Measurements from ENCODE around the gene TRH.

Gene TRH

DNA sequence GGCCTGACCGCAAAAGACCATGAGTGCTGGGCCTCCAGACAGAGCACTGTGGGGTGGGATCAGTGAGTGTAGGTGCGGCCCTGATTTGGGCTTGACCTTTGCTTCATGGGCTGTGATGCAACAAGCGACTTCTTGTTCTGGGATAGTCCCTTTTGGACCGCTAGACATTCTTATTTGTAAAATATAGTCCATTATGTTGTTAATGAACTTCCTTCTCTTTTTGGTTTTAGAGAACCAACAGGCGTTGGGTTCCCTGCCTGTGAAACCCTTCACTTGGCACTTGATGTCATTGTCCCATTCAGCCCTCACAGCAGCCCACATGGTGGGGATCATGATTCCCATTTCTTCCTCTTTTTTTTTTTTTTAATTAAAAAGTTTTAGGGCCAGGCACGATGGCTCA is 15.8 kb upstream of the TRH start:
- no peak overlapping the region for H3K4me3 ChIP-seq (ENCODE audit: low read length)
- no peak for DNase-seq (ENCODE audit: low read depth, low spot score)

DNA sequence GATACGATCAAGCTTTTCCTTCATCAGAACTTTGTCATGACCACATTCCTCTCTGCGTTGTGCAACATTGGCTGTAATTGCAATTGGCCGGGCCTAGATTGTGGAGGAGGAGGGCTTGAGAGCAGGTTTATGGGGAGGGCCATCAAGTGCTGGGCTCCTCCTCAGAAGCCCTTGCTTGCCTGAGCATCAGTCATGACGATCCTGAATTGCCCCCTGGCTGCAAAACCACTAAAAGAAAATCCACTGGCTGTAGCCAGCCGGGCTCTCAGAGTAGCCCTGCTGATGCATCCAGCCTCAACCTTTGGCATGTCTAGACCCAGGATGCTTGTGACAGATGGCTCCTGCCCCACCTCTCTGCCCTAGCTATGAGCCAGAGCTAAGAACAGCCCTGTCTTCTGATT is 13.4 kb upstream of the TRH start:
- DNase-seq (ENCODE audit: low read depth, low spot score) = no peak
- no peak overlapping the region for H3K4me3 ChIP-seq (ENCODE audit: low read length)

- DNase-seq (ENCODE audit: low read depth, low spot score) = no peak
- H3K4me3 ChIP-seq (ENCODE audit: low read length) = no peak overlapping the region
Measured at GRCh38 chr3:129962600-129962999, 11.9 kb upstream of the TRH start.

GRCh38 chr3:129965937-129966336 is 8.6 kb upstream of the TRH start:
- DNase-seq (ENCODE audit: low read depth, low spot score) = no peak
- no peak overlapping the region for H3K4me3 ChIP-seq (ENCODE audit: low read length)

DNA sequence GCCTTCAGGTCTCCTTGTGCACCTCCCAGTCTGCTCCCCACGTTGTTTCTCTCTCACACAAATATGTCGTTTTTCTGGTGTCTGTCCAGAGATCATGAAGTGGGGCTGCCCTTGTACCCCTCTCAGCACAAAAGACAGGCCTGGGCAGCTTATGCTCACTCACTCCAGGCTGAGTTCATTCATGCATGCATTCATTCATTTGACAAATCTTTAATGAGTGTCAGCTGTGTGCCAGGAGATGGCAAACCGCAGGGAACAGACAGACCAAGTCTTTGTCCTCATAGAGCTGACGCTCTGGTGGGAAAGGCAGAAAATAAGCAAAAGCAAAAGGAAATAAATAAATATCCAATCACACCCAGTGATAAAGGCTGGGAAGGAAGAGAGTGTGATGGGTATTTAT is 7.6 kb upstream of the TRH start:
- DNase-seq (ENCODE audit: low read depth, low spot score) = no peak
- H3K4me3 ChIP-seq (ENCODE audit: low read length) = no peak overlapping the region

DNA sequence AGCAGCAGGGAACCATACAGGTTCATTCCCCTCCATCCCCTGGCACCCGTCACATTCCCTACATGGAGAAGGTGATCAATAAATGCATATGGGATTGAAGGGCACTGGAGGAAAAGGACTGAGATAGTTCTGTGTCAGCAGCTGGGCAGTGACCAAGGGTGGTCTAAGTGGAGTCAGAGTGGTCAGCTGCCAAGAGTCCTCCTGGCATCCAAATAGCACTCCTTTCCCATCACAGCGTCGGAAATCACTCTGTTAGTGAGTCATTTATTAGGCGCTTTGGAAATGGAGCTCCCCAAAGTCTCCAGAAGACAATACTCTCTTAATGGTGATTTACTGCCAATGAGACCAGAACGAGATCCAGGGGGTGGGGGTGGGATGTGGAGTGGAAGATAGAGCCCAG is 6.8 kb upstream of the TRH start:
- H3K4me3 ChIP-seq (ENCODE audit: low read length) = no peak overlapping the region
- no peak for DNase-seq (ENCODE audit: low read depth, low spot score)

GRCh38 chr3:129971351-129972052 is 3.0 kb upstream of the TRH start:
- H3K4me3 ChIP-seq (ENCODE audit: low read length) = no peak overlapping the region
- no peak for DNase-seq (ENCODE audit: low read depth, low spot score)

DNA sequence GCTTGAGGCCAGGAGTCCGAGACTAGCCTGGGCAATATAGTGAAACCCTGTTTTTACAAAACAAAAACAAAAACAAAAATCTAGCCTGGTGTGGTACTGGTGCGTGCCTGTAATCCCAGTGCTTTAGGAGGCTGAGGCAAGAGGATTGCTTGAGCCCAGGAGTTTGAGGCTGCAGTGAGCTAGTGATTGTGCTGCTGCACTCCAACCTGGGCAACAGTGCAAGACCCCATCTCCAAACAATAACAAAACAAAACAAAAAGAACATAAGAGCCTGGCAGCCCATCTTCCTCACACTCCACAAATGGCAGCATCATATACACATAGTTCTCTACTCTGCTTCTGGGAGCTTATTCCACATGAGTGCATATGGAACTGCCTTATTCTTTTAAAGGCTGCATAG is 2.2 kb upstream of the TRH start:
- DNase-seq (ENCODE audit: low read depth, low spot score) = no peak
- no peak overlapping the region for H3K4me3 ChIP-seq (ENCODE audit: low read length)

DNA sequence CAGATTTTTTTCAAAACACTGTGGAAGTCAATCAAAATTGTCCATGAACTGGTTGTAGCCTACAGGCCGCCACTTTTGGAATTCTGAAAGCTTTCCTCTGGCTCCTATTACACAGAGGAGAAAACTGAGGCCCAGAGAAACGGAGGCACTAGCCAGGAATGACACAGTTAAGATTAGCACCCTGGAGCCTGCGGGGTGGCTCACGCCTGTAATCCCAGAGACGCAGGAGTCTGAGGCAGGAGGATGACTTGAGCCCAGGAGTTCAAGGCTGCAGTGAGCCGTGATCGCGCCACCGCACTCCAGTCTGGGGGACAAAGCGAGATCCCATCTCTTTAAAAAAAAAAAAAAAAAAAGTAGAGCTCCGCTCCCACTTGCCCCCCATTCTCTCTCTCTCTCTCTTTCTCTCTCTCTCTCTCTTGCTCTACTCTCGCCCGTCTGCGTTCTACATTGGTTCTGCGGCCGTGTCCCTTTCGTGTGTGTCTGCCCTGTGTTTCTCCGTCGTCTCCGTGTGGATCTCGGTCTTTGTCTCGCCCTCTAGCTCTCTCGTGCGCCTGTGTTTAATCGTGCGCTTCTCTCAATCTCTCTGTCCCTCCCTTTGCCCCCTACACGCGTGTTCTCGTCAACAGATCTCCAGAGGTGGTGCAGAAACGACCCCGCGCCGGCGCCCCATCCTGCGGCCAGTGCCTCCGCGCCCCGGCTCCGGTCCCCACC is 512 bp upstream of the TRH start:
- H3K4me3 ChIP-seq (ENCODE audit: low read length) = no peak overlapping the region
- no peak for DNase-seq (ENCODE audit: low read depth, low spot score)

DNA sequence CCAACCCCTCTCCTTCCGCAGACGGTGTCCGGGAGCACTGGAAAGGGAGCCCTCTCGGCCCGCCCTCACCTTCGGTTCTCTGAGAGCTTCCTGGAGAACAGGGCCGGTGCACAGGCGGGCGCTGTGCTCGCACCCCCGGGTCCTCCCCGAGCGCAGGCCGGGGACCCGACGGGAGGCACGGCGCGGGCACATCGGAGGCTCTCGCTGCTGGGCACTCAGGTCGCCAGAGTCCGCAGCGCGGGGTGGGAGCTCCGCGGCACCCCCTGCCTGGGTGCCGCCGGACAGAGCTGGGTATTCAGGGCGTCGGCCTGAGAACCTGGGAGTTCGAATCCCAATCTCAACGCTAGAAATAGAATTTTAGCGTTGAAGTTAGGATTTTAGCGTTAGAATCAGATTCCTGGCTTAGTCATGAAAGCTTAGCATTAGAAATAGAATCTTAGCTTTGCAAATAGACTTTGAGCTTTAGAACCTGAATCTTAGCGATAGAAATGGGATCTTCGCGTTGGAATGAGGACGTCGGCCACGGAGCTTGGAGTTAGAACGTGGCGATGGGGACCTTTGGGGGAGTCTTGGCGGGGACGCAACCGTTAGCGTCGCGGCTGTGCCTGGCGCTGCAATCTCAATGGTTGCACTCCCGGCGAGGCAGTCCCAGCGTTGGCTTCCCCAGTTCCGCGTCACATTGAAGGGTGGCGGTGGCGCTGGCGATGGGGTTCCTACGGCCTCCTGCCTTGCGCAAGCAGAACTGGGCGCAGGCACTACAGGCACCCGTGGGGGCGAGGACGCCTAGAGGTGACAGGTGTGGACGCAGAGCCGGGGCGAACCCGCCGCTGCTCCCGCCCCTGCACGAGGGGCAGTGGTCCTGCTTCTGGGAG is 549 bp downstream of the TRH start:
- no peak overlapping the region for H3K4me3 ChIP-seq (ENCODE audit: low read length)
- no peak for DNase-seq (ENCODE audit: low read depth, low spot score)

- H3K4me3 ChIP-seq (ENCODE audit: low read length) = no peak overlapping the region
- no peak for DNase-seq (ENCODE audit: low read depth, low spot score)
Measured at GRCh38 chr3:129975705-129976048, 1.2 kb downstream of the TRH start.

DNA sequence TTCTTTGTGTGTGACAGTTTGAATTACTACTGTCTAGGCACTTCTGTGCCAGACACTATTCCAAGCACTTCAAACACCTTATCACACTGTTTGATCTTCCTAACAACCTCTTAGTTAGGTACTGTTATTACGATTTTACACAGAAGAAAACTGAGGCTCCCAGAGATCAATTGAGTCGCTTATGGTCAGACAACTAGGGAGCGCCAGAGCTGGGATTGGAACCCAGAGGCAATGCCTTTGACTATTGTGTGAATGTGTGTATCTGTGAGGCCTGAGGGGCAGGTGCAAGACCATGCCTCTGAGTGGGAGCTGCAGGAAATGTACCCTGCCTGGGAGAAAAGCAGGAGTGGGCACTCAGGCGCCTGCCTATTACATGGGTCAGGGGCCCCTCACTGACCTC is 1.8 kb downstream of the TRH start:
- H3K4me3 ChIP-seq (ENCODE audit: low read length) = no peak overlapping the region
- no peak for DNase-seq (ENCODE audit: low read depth, low spot score)

- no peak for DNase-seq (ENCODE audit: low read depth, low spot score)
- no peak overlapping the region for H3K4me3 ChIP-seq (ENCODE audit: low read length)
Measured at GRCh38 chr3:129978123-129978522, 3.6 kb downstream of the TRH start.

DNA sequence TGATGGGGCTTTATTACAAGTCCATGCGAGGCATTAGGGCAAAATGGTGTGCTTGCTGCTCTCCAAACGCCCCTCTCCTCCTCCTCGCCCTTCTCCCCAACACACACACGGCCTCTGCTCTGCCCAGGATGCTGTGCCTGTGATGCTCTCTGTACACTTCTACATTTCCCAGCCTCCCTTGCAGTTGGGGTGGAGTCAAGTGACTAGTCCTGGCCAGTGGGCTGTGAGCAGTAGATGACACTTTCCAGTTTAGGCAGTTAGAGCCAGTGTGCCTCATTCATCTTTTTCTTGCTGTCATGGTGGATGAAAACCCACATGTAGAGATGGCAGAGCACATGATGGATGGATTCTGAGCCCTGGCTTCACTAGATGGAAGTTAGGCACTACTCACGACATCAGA is 5.4 kb downstream of the TRH start:
- DNase-seq (ENCODE audit: low read depth, low spot score) = peak; percentile 6
- no peak overlapping the region for H3K4me3 ChIP-seq (ENCODE audit: low read length)

GRCh38 chr3:129983561-129983960 is 9.0 kb downstream of the TRH start:
- H3K4me3 ChIP-seq (ENCODE audit: low read length) = no peak overlapping the region
- no peak for DNase-seq (ENCODE audit: low read depth, low spot score)

GRCh38 chr3:129984125-129984524 is 9.6 kb downstream of the TRH start:
- no peak overlapping the region for H3K4me3 ChIP-seq (ENCODE audit: low read length)
- no peak for DNase-seq (ENCODE audit: low read depth, low spot score)

GRCh38 chr3:129985113-129985512 is 10.6 kb downstream of the TRH start:
- no peak overlapping the region for H3K4me3 ChIP-seq (ENCODE audit: low read length)
- no peak for DNase-seq (ENCODE audit: low read depth, low spot score)

DNA sequence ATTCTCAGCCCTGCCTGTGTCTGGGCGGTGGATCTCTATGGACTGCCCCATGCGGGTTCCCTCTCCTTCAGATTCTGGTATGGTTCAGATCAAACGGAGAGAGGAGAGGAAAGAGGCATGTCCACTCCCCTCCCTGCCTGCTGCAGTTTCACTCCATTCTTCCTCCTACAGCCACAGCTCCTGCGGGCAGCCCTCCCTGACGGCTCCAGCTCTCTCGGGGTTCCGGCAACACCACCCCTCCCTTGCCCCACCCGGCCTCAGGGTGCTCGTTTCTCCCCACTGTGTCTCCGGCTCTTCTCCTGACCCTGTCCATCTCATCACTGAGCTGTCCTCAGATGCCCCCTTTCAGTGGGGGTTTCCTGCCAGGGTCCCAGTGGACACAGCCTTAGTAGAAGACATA is 13.9 kb downstream of the TRH start:
- no peak overlapping the region for H3K4me3 ChIP-seq (ENCODE audit: low read length)
- DNase-seq (ENCODE audit: low read depth, low spot score) = no peak

DNA sequence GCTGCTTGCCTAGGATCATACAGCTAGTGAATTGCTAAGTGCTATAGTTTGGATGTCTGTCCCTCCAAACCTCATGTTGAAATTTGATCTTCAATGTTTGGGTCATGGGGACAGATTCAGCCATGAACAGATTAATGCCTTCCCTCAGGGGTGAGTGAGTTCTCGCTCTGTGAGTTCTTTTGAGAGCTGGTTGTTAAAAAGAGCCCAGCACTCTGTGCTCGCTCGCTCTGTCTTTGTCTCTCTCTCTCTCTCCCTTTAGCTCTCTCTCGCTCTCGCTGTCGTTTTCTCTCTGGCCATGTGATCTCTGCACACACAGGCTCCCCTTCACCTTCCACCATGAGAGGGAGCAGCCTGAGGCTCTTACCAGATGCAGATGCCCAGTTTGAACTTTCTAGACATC is 14.9 kb downstream of the TRH start:
- no peak overlapping the region for H3K4me3 ChIP-seq (ENCODE audit: low read length)
- no peak for DNase-seq (ENCODE audit: low read depth, low spot score)

- DNase-seq (ENCODE audit: low read depth, low spot score) = no peak
- H3K4me3 ChIP-seq (ENCODE audit: low read length) = no peak overlapping the region
Measured at GRCh38 chr3:129992781-129993180, 18.3 kb downstream of the TRH start.
